ENCODE data around the gene C2orf76.

DNA sequence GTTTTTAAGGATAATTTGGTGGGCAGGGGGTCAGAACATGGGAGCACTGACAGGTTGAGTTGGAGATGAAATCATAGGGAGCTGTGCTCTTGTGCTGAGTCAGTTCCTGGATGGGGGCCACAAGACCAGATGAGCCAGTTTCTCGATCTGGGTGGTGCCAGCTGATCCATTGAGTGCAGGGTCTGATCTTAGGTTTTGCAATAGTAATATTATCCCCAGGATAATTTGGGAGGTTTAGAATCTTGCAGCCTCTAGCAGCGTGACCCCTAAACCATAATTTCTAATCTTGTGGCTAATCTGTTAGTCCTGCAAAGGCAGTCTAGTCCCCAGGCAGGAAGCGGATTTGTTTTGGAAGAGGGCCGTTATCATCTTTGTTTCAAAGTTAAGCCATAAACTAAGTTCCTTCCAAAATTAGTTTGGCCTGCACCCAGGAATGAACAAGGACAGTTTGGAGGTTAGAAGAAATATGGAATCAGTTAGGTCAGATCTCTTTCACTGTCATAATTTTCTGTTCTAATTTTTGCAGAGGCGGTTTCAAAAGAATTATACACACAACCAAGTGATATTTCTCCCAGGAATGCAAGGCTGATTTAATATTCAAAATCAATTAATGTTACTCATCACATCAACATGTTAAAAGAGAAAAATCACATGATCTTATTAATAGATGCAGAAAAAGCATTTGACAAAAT is 23.1 kb upstream of the C2orf76 start:
- TF ChIP-seq, protein P1, sequence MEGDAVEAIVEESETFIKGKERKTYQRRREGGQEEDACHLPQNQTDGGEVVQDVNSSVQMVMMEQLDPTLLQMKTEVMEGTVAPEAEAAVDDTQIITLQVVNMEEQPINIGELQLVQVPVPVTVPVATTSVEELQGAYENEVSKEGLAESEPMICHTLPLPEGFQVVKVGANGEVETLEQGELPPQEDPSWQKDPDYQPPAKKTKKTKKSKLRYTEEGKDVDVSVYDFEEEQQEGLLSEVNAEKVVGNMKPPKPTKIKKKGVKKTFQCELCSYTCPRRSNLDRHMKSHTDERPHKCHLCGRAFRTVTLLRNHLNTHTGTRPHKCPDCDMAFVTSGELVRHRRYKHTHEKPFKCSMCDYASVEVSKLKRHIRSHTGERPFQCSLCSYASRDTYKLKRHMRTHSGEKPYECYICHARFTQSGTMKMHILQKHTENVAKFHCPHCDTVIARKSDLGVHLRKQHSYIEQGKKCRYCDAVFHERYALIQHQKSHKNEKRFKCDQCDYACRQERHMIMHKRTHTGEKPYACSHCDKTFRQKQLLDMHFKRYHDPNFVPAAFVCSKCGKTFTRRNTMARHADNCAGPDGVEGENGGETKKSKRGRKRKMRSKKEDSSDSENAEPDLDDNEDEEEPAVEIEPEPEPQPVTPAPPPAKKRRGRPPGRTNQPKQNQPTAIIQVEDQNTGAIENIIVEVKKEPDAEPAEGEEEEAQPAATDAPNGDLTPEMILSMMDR (IDR thresholded peaks at IDR 0.05), result no peak
- no peak for TF ChIP-seq POLR2A (IDR thresholded peaks at IDR 0.05)

Measured in uterus (tissue), 2 donors.